OCI-LY7 (cell line): ENCODE results near the gene TSPAN12. TPM values are rescaled to one million over a fixed set of nuclear protein-coding genes. Genes with fewer than 3 reads are reported as not detected.

Experiments used
- BruUV-seq: library from RNA; stranded (reverse); fragments of 400-500 nt; replicated peaks from 2 replicates; lab custom pipeline; 2021; lab: Mats Ljungman, UMichigan
- CTCF ChIA-PET: fragments of 300-600 bp; sonication (Branson Sonifier 250); formaldehyde crosslinking; loops from one replicate; lab custom pipeline; 2022; ENCODE audit warnings: antibody characterized with exemption; ENCODE audit not compliant: unreplicated experiment; lab: Charles Lee
- POLR2A ChIA-PET: fragments of 300-600 bp; sonication (Branson Sonifier 250); formaldehyde crosslinking; loops from one replicate; lab custom pipeline; 2022; ENCODE audit warnings: antibody characterized with exemption; lab: Charles Lee
- DNase-seq: peaks from one replicate; pipeline ENCODE4 v3.0.0-alpha.2; 2015; ENCODE audit warnings: low spot score
- H2AFZ ChIP-seq: fragments of 200-600 bp; sonication (generic), shearing (Covaris generic); 2 replicates; pipeline ENCODE4 v1.6.1; 2014; ENCODE audit warnings: mild to moderate bottlenecking, antibody characterized with exemption, low read length, moderate library complexity
- H3K27ac ChIP-seq: fragments of 200-600 bp; sonication (generic); 2 replicates; pipeline ENCODE4 v1.5.1; 2014; ENCODE audit warnings: mixed run types, low read depth, mild to moderate bottlenecking, moderate library complexity, low read length, inconsistent platforms; ENCODE audit not compliant: poor library complexity, severe bottlenecking
- H3K36me3 ChIP-seq: fragments of 200-600 bp; sonication (generic); 2 replicates; pipeline ENCODE4 v1.6.1; 2014; ENCODE audit warnings: mild to moderate bottlenecking, antibody characterized with exemption, low read length, moderate library complexity, mixed read lengths; ENCODE audit not compliant: insufficient read depth
- H3K4me1 ChIP-seq: fragments of 200-600 bp; sonication (generic); 2 replicates; pipeline ENCODE4 v1.5.1; 2014; ENCODE audit warnings: mild to moderate bottlenecking, low read length; ENCODE audit not compliant: insufficient read depth, poor library complexity, severe bottlenecking
- H3K4me2 ChIP-seq: fragments of 200-600 bp; sonication (generic); 2 replicates; pipeline ENCODE4 v1.6.1; 2014; ENCODE audit warnings: mild to moderate bottlenecking, low read length
- H3K4me3 ChIP-seq: fragments of 200-600 bp; sonication (generic); 2 replicates; pipeline ENCODE4 v1.5.1; 2014; ENCODE audit warnings: mild to moderate bottlenecking, low read depth, low read length; ENCODE audit not compliant: poor library complexity, severe bottlenecking
- H3K79me2 ChIP-seq: fragments of 200-600 bp; sonication (generic); 2 replicates; pipeline ENCODE4 v1.6.1; 2016; ENCODE audit warnings: low read depth, mild to moderate bottlenecking, low read length, moderate library complexity, mixed read lengths; ENCODE audit not compliant: insufficient read depth
- H3K9me2 ChIP-seq: fragments of 200-600 bp; sonication (generic); 2 replicates; pipeline ENCODE4 v1.6.1; 2016; ENCODE audit warnings: mild to moderate bottlenecking, low read length, mixed read lengths; ENCODE audit not compliant: insufficient read depth
- H3K9me3 ChIP-seq: fragments of 200-600 bp; sonication (generic); 2 replicates; pipeline ENCODE4 v1.6.1; 2014; ENCODE audit warnings: mild to moderate bottlenecking, mixed run types, low read length, mixed read lengths
- H4K20me1 ChIP-seq: fragments of 200-600 bp; sonication (generic); 2 replicates; pipeline ENCODE4 v1.6.1; 2014; ENCODE audit warnings: mild to moderate bottlenecking, antibody characterized with exemption, low read length, moderate library complexity, mixed read lengths; ENCODE audit not compliant: insufficient read depth
- CTCF ChIP-seq: fragments of 200-600 bp; sonication (generic); conservative IDR thresholded peaks from 2 replicates; pipeline ENCODE4 v1.5.1; 2014; ENCODE audit warnings: mild to moderate bottlenecking, antibody characterized with exemption, low read length, moderate library complexity, mixed read lengths
- EZH2phosphoT487 ChIP-seq: fragments of 200-600 bp; sonication (generic); IDR thresholded peaks from 2 replicates; pipeline ENCODE4 v1.6.1; 2018; ENCODE audit warnings: low read depth, borderline replicate concordance, mild to moderate bottlenecking, mixed run types, antibody characterized with exemption, low read length, moderate library complexity, mixed read lengths
- intact Hi-C: fragments of 100-400 bp; cut with micrococcal nuclease; formaldehyde crosslinking; loops from one replicate; pipeline ENCODE4 v1.10.0; 2022; ENCODE audit not compliant: unreplicated experiment
- total RNA-seq, 2 experiments: library from RNA; depleted of rRNA in 1 of 2; stranded (reverse); fragments of >200 nt in 1 of 2; shearing (Covaris generic) in 1 of 2; gene quantifications; 2 replicates each; pipeline ENCODE4 v1.2.3, GENCODE V29; 2014 to 2022

TSPAN12 gene
- total RNA-seq, 2 experiments from 2014 or later = not detected

DNA sequence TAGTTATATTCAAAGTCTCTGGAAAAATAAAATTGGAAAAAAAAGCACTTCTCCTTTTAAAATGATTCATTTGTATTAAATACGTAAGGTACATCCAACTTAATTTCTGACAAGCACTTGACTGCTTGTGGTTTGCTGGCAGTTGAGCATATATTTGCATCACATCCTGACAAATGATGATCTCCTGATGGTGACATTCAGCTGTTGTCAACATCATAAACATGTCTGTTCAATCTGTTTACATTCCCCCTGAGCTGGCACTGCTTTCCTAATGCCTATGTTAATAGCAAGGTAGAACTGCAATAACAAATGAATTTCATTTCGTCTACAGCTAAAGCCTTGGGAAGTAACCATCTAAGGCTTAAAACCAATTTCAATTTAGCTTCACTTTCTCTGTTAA is 24.4 kb downstream of the TSPAN12 start:
- H4K20me1 ChIP-seq = no peaks in the 10 kb centered on the region
- CTCF ChIA-PET = no interaction called here
- no peaks in the 10 kb centered on the region for H3K9me2 ChIP-seq
- H3K4me1 ChIP-seq = no peaks in the 10 kb centered on the region
- H2AFZ ChIP-seq = no peak overlapping the region
- BruUV-seq = no TSS peak
- TF ChIP-seq CTCF (no peak), EZH2phosphoT487 (no peak)
- no peaks in the 10 kb centered on the region for H3K79me2 ChIP-seq
- no peaks in the 10 kb centered on the region for H3K9me3 ChIP-seq
- no peaks in the 10 kb centered on the region for H3K36me3 ChIP-seq
- POLR2A ChIA-PET = interaction anchor here (0.7 kb wide), 1 partner anchor 159 kb away, joined by 3 read pairs; no protein-coding TSS in a partner anchor
- intact Hi-C loops = no loop called here
- H3K4me3 ChIP-seq = no peak overlapping the region
- no peak overlapping the region for H3K4me2 ChIP-seq
- H3K27ac ChIP-seq = no peak overlapping the region
- DNase-seq = no peak

GRCh38 chr7:120832803-120833202 is 25.1 kb downstream of the TSPAN12 start:
- Histone ChIP-seq H3K9me3 (no peaks in the 10 kb centered on the region), H4K20me1 (no peaks in the 10 kb centered on the region), H3K9me2 (no peaks in the 10 kb centered on the region), H3K36me3 (no peaks in the 10 kb centered on the region), H3K4me2 (no peak overlapping the region), H3K4me3 (no peak overlapping the region), H2AFZ (no peak overlapping the region), H3K79me2 (no peaks in the 10 kb centered on the region), H3K4me1 (no peaks in the 10 kb centered on the region), H3K27ac (no peak overlapping the region)
- no peak for DNase-seq
- no peak for TF ChIP-seq EZH2phosphoT487
- TF ChIP-seq CTCF = no peak
- CTCF ChIA-PET = no interaction called here
- BruUV-seq = no TSS peak
- POLR2A ChIA-PET = no interaction called here
- intact Hi-C loops = no loop called here

GRCh38 chr7:120831260-120831659 is 26.7 kb downstream of the TSPAN12 start:
- CTCF ChIA-PET = no interaction called here
- H3K4me2 ChIP-seq = no peak overlapping the region
- no peaks in the 10 kb centered on the region for H3K9me3 ChIP-seq
- intact Hi-C loops = no loop called here
- H3K4me3 ChIP-seq = no peak overlapping the region
- BruUV-seq = no TSS peak
- no peaks in the 10 kb centered on the region for H3K9me2 ChIP-seq
- no peaks in the 10 kb centered on the region for H3K4me1 ChIP-seq
- H4K20me1 ChIP-seq = no peaks in the 10 kb centered on the region
- DNase-seq = no peak
- H2AFZ ChIP-seq = no peak overlapping the region
- TF ChIP-seq CTCF = no peak
- no peak for TF ChIP-seq EZH2phosphoT487
- POLR2A ChIA-PET = interaction anchor here (0.6 kb wide), 2 partner anchors 16 to 1344 kb away, joined by 3 to 4 read pairs; no protein-coding TSS in a partner anchor
- H3K79me2 ChIP-seq = no peaks in the 10 kb centered on the region
- no peaks in the 10 kb centered on the region for H3K36me3 ChIP-seq
- no peak overlapping the region for H3K27ac ChIP-seq
